ENCODE data around the gene PDE8A. TPM values are rescaled to one million over a fixed set of nuclear protein-coding genes. Genes with fewer than 3 reads are reported as not detected.

PDE8A gene
- total and polyA plus RNA-seq, 2 donors (not counting 1 experiment from before 2014, with no cell fraction given), result 17.4 to 51.1 TPM

GRCh38 chr15:85004550-85004949 lies 22.9 kb downstream of the PDE8A start:
- H3K9ac ChIP-seq (ENCODE audit: low read length), result peak overlapping the region; percentile 3
- H3K4me3 ChIP-seq (ENCODE audit: control extremely low read depth in 1 of 5, extremely low read depth in 1 of 5, insufficient read depth in 1 of 5, low read depth in 2 of 5, low read length in 4 of 5), result no peak overlapping the region
- no peaks in the 10 kb centered on the region for H3K9me3 Mint-ChIP-seq (ENCODE audit: insufficient read depth)
- intact Hi-C loops (cut with micrococcal nuclease), result no loop called here
- peaks cover 17% of the 10 kb centered on the region for H4K20me1 ChIP-seq (ENCODE audit: control insufficient read depth, insufficient read depth, low read length, poor library complexity, severe bottlenecking)
- no peaks in the 10 kb centered on the region for H3K27me3 ChIP-seq (replicated peaks in 1 of 4; ENCODE audit: control extremely low read depth in 1 of 4, control insufficient read depth in 3 of 4, insufficient read depth in 4 of 4, low read length in 3 of 4)
- no CpG with 5 or more reads among the region's 3 CpGs for WGBS (ENCODE audit: insufficient coverage)
- peak overlapping the region; percentile 59 for H3K4me2 ChIP-seq (replicated peaks; ENCODE audit: low read depth, low read length, poor library complexity, severe bottlenecking)
- peak overlapping the region in 1 of 2 donors; percentile 51 for H3K27ac ChIP-seq (ENCODE audit: low read length in 2 of 2)
- no peaks in the 10 kb centered on the region for H3K9me3 ChIP-seq (ENCODE audit: control extremely low read depth in 1 of 3, control insufficient read depth in 2 of 3, insufficient read depth in 1 of 3, low read length in 2 of 3)
- peak overlapping the region; percentile 50 for H3K27ac Mint-ChIP-seq
- H3K36me3 ChIP-seq (replicated peaks in 1 of 2; ENCODE audit: control extremely low read depth in 1 of 2, control insufficient read depth in 1 of 2, extremely low read depth in 1 of 2, insufficient read depth in 2 of 2, low read length in 1 of 2), result no peaks in the 10 kb centered on the region
- H3K4me3 Mint-ChIP-seq, result no peak overlapping the region
- peaks cover 37 to 51% of the 10 kb centered on the region in 2 donors for H3K4me1 ChIP-seq (ENCODE audit: control insufficient read depth in 2 of 2, insufficient read depth in 2 of 2, low read length in 2 of 2)
- POLR2A ChIA-PET, result no interaction called here
- DNase-seq, result peak; percentile 41
- CTCF ChIA-PET, result interaction anchor here (1.1 to 2.2 kb wide), 8 partner anchors 9 to 76 kb away, joined by 3 to 6 read pairs (median 4); no protein-coding TSS in a partner anchor
- ATAC-seq (ENCODE audit: low read depth), result peak; percentile 22
- TF ChIP-seq CTCF (IDR thresholded peaks at IDR 0.05), result no peak
- TF ChIP-seq EZH2 (IDR thresholded peaks at IDR 0.05; ENCODE audit: borderline replicate concordance, insufficient read depth, low read depth, low read length, poor library complexity, severe bottlenecking), result no peak
- H3K4me1 Mint-ChIP-seq, result peaks cover 71% of the 10 kb centered on the region
- peaks cover 82% of the 10 kb centered on the region for H3K79me2 ChIP-seq (ENCODE audit: control insufficient read depth, insufficient read depth, low read length)
- no peak overlapping the region for H2AFZ ChIP-seq (ENCODE audit: insufficient read depth, low read depth, low read length, poor library complexity, severe bottlenecking)
- H3K27me3 Mint-ChIP-seq, result no peaks in the 10 kb centered on the region

GRCh38 chr15:85005319-85005718 lies 23.7 kb downstream of the PDE8A start:
- DNase-seq (no peak), ATAC-seq (ENCODE audit: low read depth) (no peak)
- TF ChIP-seq CTCF (IDR thresholded peaks at IDR 0.05) (no peak), EZH2 (IDR thresholded peaks at IDR 0.05; ENCODE audit: borderline replicate concordance, insufficient read depth, low read depth, low read length, poor library complexity, severe bottlenecking) (no peak)
- Histone ChIP-seq H3K27me3 (replicated peaks in 1 of 4; ENCODE audit: control extremely low read depth in 1 of 4, control insufficient read depth in 3 of 4, insufficient read depth in 4 of 4, low read length in 3 of 4) (no peaks in the 10 kb centered on the region), H3K9me3 (ENCODE audit: control extremely low read depth in 1 of 3, control insufficient read depth in 2 of 3, insufficient read depth in 1 of 3, low read length in 2 of 3) (no peaks in the 10 kb centered on the region), H3K4me1 (ENCODE audit: control insufficient read depth in 2 of 2, insufficient read depth in 2 of 2, low read length in 2 of 2) (peaks cover 44 to 59% of the 10 kb centered on the region in 2 donors), H3K79me2 (ENCODE audit: control insufficient read depth, insufficient read depth, low read length) (peaks cover 74% of the 10 kb centered on the region), H3K4me3 (ENCODE audit: control extremely low read depth in 1 of 5, extremely low read depth in 1 of 5, insufficient read depth in 1 of 5, low read depth in 2 of 5, low read length in 4 of 5) (no peak overlapping the region), H4K20me1 (ENCODE audit: control insufficient read depth, insufficient read depth, low read length, poor library complexity, severe bottlenecking) (peaks cover 17% of the 10 kb centered on the region), H3K27ac (ENCODE audit: low read length in 2 of 2) (no peak overlapping the region), H2AFZ (ENCODE audit: insufficient read depth, low read depth, low read length, poor library complexity, severe bottlenecking) (no peak overlapping the region), H3K4me2 (replicated peaks; ENCODE audit: low read depth, low read length, poor library complexity, severe bottlenecking) (no peak overlapping the region), H3K36me3 (replicated peaks in 1 of 2; ENCODE audit: control extremely low read depth in 1 of 2, control insufficient read depth in 1 of 2, extremely low read depth in 1 of 2, insufficient read depth in 2 of 2, low read length in 1 of 2) (no peaks in the 10 kb centered on the region), H3K9ac (ENCODE audit: low read length) (no peak overlapping the region)
- 100% methylated on average over 1 of the region's 2 CpGs for WGBS (ENCODE audit: insufficient coverage)
- no peak overlapping the region for H3K27ac Mint-ChIP-seq
- H3K4me3 Mint-ChIP-seq, result no peak overlapping the region
- H3K4me1 Mint-ChIP-seq, result peaks cover 74% of the 10 kb centered on the region
- CTCF ChIA-PET, result interaction anchor here (0.6 to 2.1 kb wide), 9 partner anchors 8 to 261 kb away, joined by 3 to 4 read pairs (median 3); no protein-coding TSS in a partner anchor
- intact Hi-C loops (cut with micrococcal nuclease), result no loop called here
- H3K27me3 Mint-ChIP-seq, result no peaks in the 10 kb centered on the region
- POLR2A ChIA-PET, result no interaction called here
- H3K9me3 Mint-ChIP-seq (ENCODE audit: insufficient read depth), result no peaks in the 10 kb centered on the region

All from B cell (primary cell).